Tibial nerve (tissue), 4 donors: Measurements from ENCODE around the gene UBTD1. TPM values are rescaled to one million over a fixed set of nuclear protein-coding genes. Genes with fewer than 3 reads are reported as not detected.
A peak's percentile ranks its signal among the peaks of the same experiment; 100 is the strongest.
"Not testable (repeated sequence)": the region's sequence is repeated elsewhere in the genome, so short reads cannot be mapped to it uniquely, and the experiment has no call there.

Source experiments
- DNase-seq, 2 donors: peaks; one replicate each; pipeline ENCODE4 v3.0.0-alpha.2; 2019; ENCODE audit warnings: low spot score in 2 of 2
- H3K27ac ChIP-seq, 4 donors: fragments of 200-600 bp; sonication (generic) in 3 of 4; one replicate each; pipeline ENCODE4 v1.5.1; 2017 to 2019; ENCODE audit warnings: mild to moderate bottlenecking in 1 of 4
- H3K27me3 ChIP-seq, 2 donors: fragments of 200-600 bp; sonication (generic) in 1 of 2; one replicate each; pipeline versions ENCODE4 v1.5.1 to v1.6.0; 2017 to 2019
- H3K36me3 ChIP-seq, 3 donors: fragments of 200-600 bp; sonication (generic); one replicate each; pipeline ENCODE4 v1.5.1; 2018 to 2019
- H3K4me1 ChIP-seq, 4 donors: fragments of 200-600 bp; sonication (generic) in 3 of 4; one replicate each; pipeline ENCODE4 v1.5.1; 2017 to 2019
- H3K4me3 ChIP-seq, 4 donors: fragments of 200-600 bp; sonication (generic) in 3 of 4; one replicate each; pipeline ENCODE4 v1.5.1; 2017 to 2019; ENCODE audit warnings: mild to moderate bottlenecking in 1 of 4, moderate library complexity in 1 of 4
- H3K9me3 ChIP-seq, 4 donors: fragments of 200-600 bp; sonication (generic) in 3 of 4; one replicate each; pipeline ENCODE4 v1.5.1; 2017 to 2019
- EP300 ChIP-seq, 2 donors: sonication (generic); formaldehyde crosslinking; IDR thresholded peaks; one replicate each; pipeline ENCODE4 v1.6.1; 2017; ENCODE audit warnings: antibody characterized with exemption in 2 of 2, mild to moderate bottlenecking in 1 of 2
- POLR2A ChIP-seq, 2 donors: fragments of 450-650 bp; IDR thresholded peaks; one replicate each; pipeline ENCODE4 v1.6.1; 2017; ENCODE audit warnings: antibody characterized with exemption in 2 of 2, mild to moderate bottlenecking in 2 of 2, moderate library complexity in 2 of 2
- WGBS, 2 donors: methylation state at CpG; one replicate each; pipeline ENCODE4 v1.1.5; 2018; 5-methylcytosine and 5-hydroxymethylcytosine counted together
- total RNA-seq, 4 donors: library from RNA; depleted of rRNA; stranded (reverse); fragments of >200 nt; gene quantifications; one replicate each; pipeline ENCODE4 v1.1.0, GENCODE V29; 2016
- TF ChIP-seq, protein P1 (sequence below), 5 experiments: fragments of 200-600 bp in 3 of 5; fragments of 450-650 bp in 2 of 5; sonication (generic) in 3 of 5; IDR thresholded peaks; one replicate each; pipeline ENCODE4 v1.5.1; 2016 to 2019; ENCODE audit warnings: antibody characterized with exemption in 5 of 5, mild to moderate bottlenecking in 3 of 5, moderate library complexity in 2 of 5

Gene UBTD1
- total RNA-seq, 4 donors from 2014 or later, result 9.4 to 17.1 (median 16.5) TPM

GRCh38 chr10:97551271-97551670, 52.5 kb downstream of the UBTD1 start:
- Histone ChIP-seq H3K9me3 (no peaks in the 10 kb centered on the region), H3K27ac (no peak overlapping the region), H3K4me1 (peaks cover 0 to 49% (median 8%) of the 10 kb centered on the region in 4 donors), H3K4me3 (no peak overlapping the region), H3K36me3 (no peaks in the 10 kb centered on the region), H3K27me3 (no peaks in the 10 kb centered on the region)
- TF ChIP-seq, protein P1, sequence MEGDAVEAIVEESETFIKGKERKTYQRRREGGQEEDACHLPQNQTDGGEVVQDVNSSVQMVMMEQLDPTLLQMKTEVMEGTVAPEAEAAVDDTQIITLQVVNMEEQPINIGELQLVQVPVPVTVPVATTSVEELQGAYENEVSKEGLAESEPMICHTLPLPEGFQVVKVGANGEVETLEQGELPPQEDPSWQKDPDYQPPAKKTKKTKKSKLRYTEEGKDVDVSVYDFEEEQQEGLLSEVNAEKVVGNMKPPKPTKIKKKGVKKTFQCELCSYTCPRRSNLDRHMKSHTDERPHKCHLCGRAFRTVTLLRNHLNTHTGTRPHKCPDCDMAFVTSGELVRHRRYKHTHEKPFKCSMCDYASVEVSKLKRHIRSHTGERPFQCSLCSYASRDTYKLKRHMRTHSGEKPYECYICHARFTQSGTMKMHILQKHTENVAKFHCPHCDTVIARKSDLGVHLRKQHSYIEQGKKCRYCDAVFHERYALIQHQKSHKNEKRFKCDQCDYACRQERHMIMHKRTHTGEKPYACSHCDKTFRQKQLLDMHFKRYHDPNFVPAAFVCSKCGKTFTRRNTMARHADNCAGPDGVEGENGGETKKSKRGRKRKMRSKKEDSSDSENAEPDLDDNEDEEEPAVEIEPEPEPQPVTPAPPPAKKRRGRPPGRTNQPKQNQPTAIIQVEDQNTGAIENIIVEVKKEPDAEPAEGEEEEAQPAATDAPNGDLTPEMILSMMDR (IDR thresholded peaks at IDR 0.05), result no peak
- TF ChIP-seq POLR2A (IDR thresholded peaks at IDR 0.05) (no peak), EP300 (IDR thresholded peaks at IDR 0.05) (no peak)
- WGBS, 2 donors, result 90 to 97% methylated on average over 6 of the region's 6 CpGs
- no peak for DNase-seq

- Histone ChIP-seq H3K36me3 (no peaks in the 10 kb centered on the region), H3K27ac (no peak overlapping the region), H3K27me3 (no peaks in the 10 kb centered on the region), H3K9me3 (no peaks in the 10 kb centered on the region), H3K4me3 (no peak overlapping the region), H3K4me1 (peaks cover 0 to 31% (median 8%) of the 10 kb centered on the region in 4 donors)
- TF ChIP-seq, protein P1 (IDR thresholded peaks at IDR 0.05), result peak; percentile 63 to 79 (median 73)
- TF ChIP-seq POLR2A (IDR thresholded peaks at IDR 0.05) (no peak), EP300 (IDR thresholded peaks at IDR 0.05) (peak in 1 of 2 donors; percentile 24)
- DNase-seq, result peak; percentile 62 to 73
- WGBS, 2 donors, result 11 to 23% methylated on average over 5 to 6 of the region's 6 CpGs
Observed at GRCh38 chr10:97553575-97554031, 54.9 kb downstream of the UBTD1 start.

GRCh38 chr10:97554336-97554735, 55.6 kb downstream of the UBTD1 start:
- not testable (repeated sequence) for DNase-seq, H3K36me3 ChIP-seq, H3K4me3 ChIP-seq, H3K9me3 ChIP-seq, H3K27ac ChIP-seq, H3K27me3 ChIP-seq
- H3K4me1 ChIP-seq, result peaks cover 0 to 24% (median 8%) of the 10 kb centered on the region in 4 donors
- 95 to 96% methylated on average over 5 of the region's 5 CpGs for WGBS, 2 donors

GRCh38 chr10:97555541-97555940, 56.8 kb downstream of the UBTD1 start:
- H3K36me3 ChIP-seq, H3K4me3 ChIP-seq, H3K27ac ChIP-seq, DNase-seq, H3K9me3 ChIP-seq, H3K27me3 ChIP-seq: not testable (repeated sequence)
- WGBS, 2 donors, result 85 to 95% methylated on average over 7 to 9 of the region's 10 CpGs
- H3K4me1 ChIP-seq, result peaks cover 0 to 12% (median 2%) of the 10 kb centered on the region in 4 donors

DNA sequence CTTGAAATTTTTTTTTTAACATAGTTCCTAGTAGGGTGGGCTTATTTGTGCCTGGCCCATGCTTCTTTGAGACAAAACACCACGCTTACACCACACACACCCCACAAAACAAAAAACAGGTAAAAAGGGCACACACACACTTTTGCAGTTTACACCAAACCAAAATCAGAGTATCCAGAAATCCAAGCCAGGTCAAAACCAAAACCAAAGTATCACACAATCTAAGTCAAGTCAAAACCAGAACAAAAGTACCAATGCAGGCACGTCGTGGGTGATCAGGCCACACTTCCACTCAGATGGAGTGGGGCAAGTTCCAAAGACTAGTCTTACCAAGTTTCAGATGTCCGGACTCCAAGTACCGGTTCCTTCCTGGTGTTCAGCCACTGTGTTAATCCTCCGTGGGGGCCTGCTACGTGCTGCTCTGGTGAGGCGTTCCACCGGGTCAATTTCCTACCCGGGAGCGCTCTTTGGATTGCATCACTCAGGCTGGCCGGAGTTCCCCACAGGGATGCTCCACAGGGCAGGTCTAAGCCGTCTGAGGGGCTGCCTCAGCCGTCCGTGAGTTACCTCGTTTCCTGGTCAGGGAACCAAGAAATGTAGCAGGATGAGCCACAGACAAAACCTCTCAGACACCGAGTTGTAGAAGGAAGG, 62.1 kb downstream of the UBTD1 start:
- 80 to 87% methylated on average over 14 to 17 of the region's 17 CpGs for WGBS, 2 donors
- not testable (repeated sequence) for H3K4me1 ChIP-seq, H3K36me3 ChIP-seq, H3K27ac ChIP-seq, H3K27me3 ChIP-seq, H3K9me3 ChIP-seq
- DNase-seq, result peak in 1 of 2 donors; percentile 44
- peak overlapping the region in 1 of 4 donors; percentile 33 for H3K4me3 ChIP-seq

DNA sequence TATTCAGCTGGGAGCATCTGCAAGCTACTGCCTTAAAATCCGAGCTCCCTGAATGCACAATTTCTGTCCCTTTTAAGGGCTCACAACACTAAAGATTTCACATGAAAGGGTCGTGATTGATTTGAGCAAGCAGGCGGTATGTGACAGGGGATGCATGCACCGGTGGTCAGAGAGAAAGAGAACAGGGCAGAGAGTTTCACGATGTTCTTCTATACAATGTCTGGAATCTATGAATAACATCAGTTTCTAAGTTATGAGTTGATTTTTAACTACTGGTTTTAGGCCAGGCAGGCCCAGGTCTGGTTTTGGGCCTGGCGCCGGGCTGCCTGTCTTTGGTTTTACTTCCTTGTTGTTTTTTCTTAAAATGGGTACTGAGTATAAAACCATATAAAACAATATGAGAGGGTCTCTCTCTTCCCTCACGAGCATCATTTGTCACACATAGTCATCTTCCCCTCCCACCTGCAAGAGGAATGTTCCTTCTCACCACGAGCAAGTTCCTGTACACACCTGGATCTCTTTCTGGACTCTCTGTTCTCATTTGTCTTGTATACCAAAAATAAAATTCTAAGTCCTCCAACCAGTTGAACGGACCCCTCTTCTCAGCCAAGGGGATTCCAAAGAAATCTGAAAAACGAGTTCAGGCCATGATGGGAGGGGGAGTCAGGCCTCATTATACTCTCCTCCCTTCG, 62.8 kb downstream of the UBTD1 start:
- H3K4me1 ChIP-seq, H3K4me3 ChIP-seq, DNase-seq, H3K36me3 ChIP-seq, H3K9me3 ChIP-seq, H3K27ac ChIP-seq, H3K27me3 ChIP-seq: not testable (repeated sequence)
- WGBS, 2 donors, result 86 to 91% methylated on average over 12 of the region's 12 CpGs

DNA sequence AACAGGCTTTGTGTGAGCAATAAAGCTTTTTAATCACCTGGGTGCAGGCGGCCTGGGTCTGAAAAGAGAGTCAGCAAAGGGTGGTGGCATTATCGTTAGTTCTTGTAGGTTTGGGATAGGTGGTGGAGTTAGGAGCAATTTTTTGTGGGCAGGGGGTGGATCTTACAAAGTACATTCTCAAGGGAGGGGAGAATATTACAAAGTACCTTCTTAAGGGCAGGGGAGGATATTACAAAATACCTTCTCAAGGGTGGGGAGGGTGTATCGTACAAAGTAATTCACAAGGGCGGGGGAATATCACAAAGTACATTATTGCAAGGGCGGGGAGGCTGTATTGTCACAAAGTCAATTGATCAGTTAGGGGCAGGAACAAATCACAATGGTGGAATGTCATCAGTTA, 63.6 kb downstream of the UBTD1 start:
- not testable (repeated sequence) for H3K27me3 ChIP-seq, H3K27ac ChIP-seq, H3K36me3 ChIP-seq, H3K4me1 ChIP-seq, H3K4me3 ChIP-seq, H3K9me3 ChIP-seq, DNase-seq
- 94 to 95% methylated on average over 5 of the region's 5 CpGs for WGBS, 2 donors
